Gastroesophageal sphincter (tissue), 3 donors: ENCODE measurements around the gene COA7.

Experiments used
- EP300 ChIP-seq: sonication (generic); formaldehyde crosslinking; IDR thresholded peaks from one replicate; pipeline ENCODE4 v1.6.1; 2017; ENCODE audit warnings: antibody characterized with exemption, mild to moderate bottlenecking
- POLR2A ChIP-seq, 2 donors: fragments of 450-650 bp; IDR thresholded peaks; one replicate each; pipeline ENCODE4 v1.6.1; 2017; ENCODE audit warnings: antibody characterized with exemption in 2 of 2, mild to moderate bottlenecking in 2 of 2, moderate library complexity in 1 of 2
- TF ChIP-seq, protein P1 (sequence below), 4 experiments: fragments of 200-600 bp in 2 of 4; fragments of 450-650 bp in 2 of 4; sonication (generic) in 1 of 4; IDR thresholded peaks; one replicate each; pipeline ENCODE4 v1.5.1; 2017 to 2019; ENCODE audit warnings: antibody characterized with exemption in 4 of 4, mild to moderate bottlenecking in 2 of 4, moderate library complexity in 2 of 4

GRCh38 chr1:52658795-52659194 is 39.4 kb downstream of the COA7 start:
- TF ChIP-seq, protein P1, sequence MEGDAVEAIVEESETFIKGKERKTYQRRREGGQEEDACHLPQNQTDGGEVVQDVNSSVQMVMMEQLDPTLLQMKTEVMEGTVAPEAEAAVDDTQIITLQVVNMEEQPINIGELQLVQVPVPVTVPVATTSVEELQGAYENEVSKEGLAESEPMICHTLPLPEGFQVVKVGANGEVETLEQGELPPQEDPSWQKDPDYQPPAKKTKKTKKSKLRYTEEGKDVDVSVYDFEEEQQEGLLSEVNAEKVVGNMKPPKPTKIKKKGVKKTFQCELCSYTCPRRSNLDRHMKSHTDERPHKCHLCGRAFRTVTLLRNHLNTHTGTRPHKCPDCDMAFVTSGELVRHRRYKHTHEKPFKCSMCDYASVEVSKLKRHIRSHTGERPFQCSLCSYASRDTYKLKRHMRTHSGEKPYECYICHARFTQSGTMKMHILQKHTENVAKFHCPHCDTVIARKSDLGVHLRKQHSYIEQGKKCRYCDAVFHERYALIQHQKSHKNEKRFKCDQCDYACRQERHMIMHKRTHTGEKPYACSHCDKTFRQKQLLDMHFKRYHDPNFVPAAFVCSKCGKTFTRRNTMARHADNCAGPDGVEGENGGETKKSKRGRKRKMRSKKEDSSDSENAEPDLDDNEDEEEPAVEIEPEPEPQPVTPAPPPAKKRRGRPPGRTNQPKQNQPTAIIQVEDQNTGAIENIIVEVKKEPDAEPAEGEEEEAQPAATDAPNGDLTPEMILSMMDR (IDR thresholded peaks at IDR 0.05) = no peak
- TF ChIP-seq EP300 = no peak
- TF ChIP-seq POLR2A (IDR thresholded peaks at IDR 0.05) = no peak
